GM21360 (cell line): ENCODE measurements around the gene HS3ST3A1.

Source experiments
- ATAC-seq: cut with Tn5 transposase; IDR thresholded peaks from one replicate; pipeline ENCODE4 v1.9.1; 2021; ENCODE audit warnings: mild to moderate bottlenecking, moderate library complexity; ENCODE audit not compliant: unreplicated experiment

Gene HS3ST3A1

GRCh38 chr17:13601776-13602551 is at the start of gene HS3ST3A1:
TSS of gene HS3ST3A1 (minus strand) at chr17:13601929. CDS start at chr17:13601129, 800 bp downstream.
- no peak for ATAC-seq

GRCh38 chr17:13650096-13650675 is 48.5 kb upstream of the HS3ST3A1 start:
- ATAC-seq: no peak

GRCh38 chr17:13647543-13648021 is 45.9 kb upstream of the HS3ST3A1 start:
- no peak for ATAC-seq

GRCh38 chr17:13646969-13647542 is 45.3 kb upstream of the HS3ST3A1 start:
- ATAC-seq: no peak

GRCh38 chr17:13646411-13646810 is 44.7 kb upstream of the HS3ST3A1 start:
- no peak for ATAC-seq

GRCh38 chr17:13643180-13643579 is 41.5 kb upstream of the HS3ST3A1 start:
- no peak for ATAC-seq

- no peak for ATAC-seq
These were observed 40.5 kb upstream of the HS3ST3A1 start for GRCh38 chr17:13642188-13642587.

GRCh38 chr17:13640551-13640950 is 38.8 kb upstream of the HS3ST3A1 start:
- ATAC-seq: no peak

- ATAC-seq: no peak
These were observed 37.2 kb upstream of the HS3ST3A1 start for GRCh38 chr17:13638855-13639458.

GRCh38 chr17:13636951-13637350 is 35.2 kb upstream of the HS3ST3A1 start:
- ATAC-seq: no peak

- ATAC-seq: no peak
These were observed 34.2 kb upstream of the HS3ST3A1 start for GRCh38 chr17:13635951-13636350.

GRCh38 chr17:13634021-13634420 is 32.3 kb upstream of the HS3ST3A1 start:
- no peak for ATAC-seq

GRCh38 chr17:13631529-13631928 is 29.8 kb upstream of the HS3ST3A1 start:
- ATAC-seq: no peak

GRCh38 chr17:13626703-13627102 is 25.0 kb upstream of the HS3ST3A1 start:
- ATAC-seq: no peak

GRCh38 chr17:13619462-13619861 is 17.7 kb upstream of the HS3ST3A1 start:
- ATAC-seq: no peak

- no peak for ATAC-seq
These were observed 14.3 kb upstream of the HS3ST3A1 start for GRCh38 chr17:13616031-13616430.

- no peak for ATAC-seq
These were observed 8.2 kb upstream of the HS3ST3A1 start for GRCh38 chr17:13609941-13610340.

GRCh38 chr17:13601322-13601775 is 380 bp downstream of the HS3ST3A1 start:
- no peak for ATAC-seq

GRCh38 chr17:13600475-13601321 is 1.0 kb downstream of the HS3ST3A1 start:
- no peak for ATAC-seq

- no peak for ATAC-seq
These were observed 1.9 kb downstream of the HS3ST3A1 start for GRCh38 chr17:13599864-13600263.

GRCh38 chr17:13599168-13599577 is 2.6 kb downstream of the HS3ST3A1 start:
- ATAC-seq: no peak
